HG03066 (cell line): ENCODE results near the gene UBE2D2.

Experiments
- ATAC-seq: cut with Tn5 transposase; IDR thresholded peaks from one replicate; pipeline ENCODE4 v1.9.1; 2021; ENCODE audit warnings: low read depth; ENCODE audit not compliant: unreplicated experiment

UBE2D2 gene

GRCh38 chr5:139634541-139634940, 73.4 kb downstream of the UBE2D2 start:
- ATAC-seq = no peak

- ATAC-seq = no peak
Measured at GRCh38 chr5:139635191-139635590, 74.1 kb downstream of the UBE2D2 start.

GRCh38 chr5:139635606-139636206, 74.6 kb downstream of the UBE2D2 start:
- no peak for ATAC-seq

GRCh38 chr5:139636207-139636792, 75.2 kb downstream of the UBE2D2 start:
- peak; percentile 55 for ATAC-seq

GRCh38 chr5:139636975-139637408, 75.9 kb downstream of the UBE2D2 start:
- no peak for ATAC-seq

GRCh38 chr5:139637438-139638089, 76.4 kb downstream of the UBE2D2 start:
- ATAC-seq = no peak

- no peak for ATAC-seq
Measured at GRCh38 chr5:139638090-139638735, 77.1 kb downstream of the UBE2D2 start.

- no peak for ATAC-seq
Measured at GRCh38 chr5:139638736-139639618, 77.8 kb downstream of the UBE2D2 start.

GRCh38 chr5:139639619-139640380, 78.7 kb downstream of the UBE2D2 start:
- no peak for ATAC-seq

- no peak for ATAC-seq
Measured at GRCh38 chr5:139640421-139641115, 79.4 kb downstream of the UBE2D2 start.

GRCh38 chr5:139641116-139642080, 80.3 kb downstream of the UBE2D2 start:
- no peak for ATAC-seq

- no peak for ATAC-seq
Measured at GRCh38 chr5:139642213-139642612, 81.1 kb downstream of the UBE2D2 start.

GRCh38 chr5:139642891-139643871, 82.0 kb downstream of the UBE2D2 start:
- no peak for ATAC-seq

- no peak for ATAC-seq
Measured at GRCh38 chr5:139644001-139644456, 82.9 kb downstream of the UBE2D2 start.

- ATAC-seq = no peak
Measured at GRCh38 chr5:139644646-139645429, 83.7 kb downstream of the UBE2D2 start.

GRCh38 chr5:139645430-139645871, 84.3 kb downstream of the UBE2D2 start:
- no peak for ATAC-seq
